ENCODE results near the gene ETNK1.

DNA sequence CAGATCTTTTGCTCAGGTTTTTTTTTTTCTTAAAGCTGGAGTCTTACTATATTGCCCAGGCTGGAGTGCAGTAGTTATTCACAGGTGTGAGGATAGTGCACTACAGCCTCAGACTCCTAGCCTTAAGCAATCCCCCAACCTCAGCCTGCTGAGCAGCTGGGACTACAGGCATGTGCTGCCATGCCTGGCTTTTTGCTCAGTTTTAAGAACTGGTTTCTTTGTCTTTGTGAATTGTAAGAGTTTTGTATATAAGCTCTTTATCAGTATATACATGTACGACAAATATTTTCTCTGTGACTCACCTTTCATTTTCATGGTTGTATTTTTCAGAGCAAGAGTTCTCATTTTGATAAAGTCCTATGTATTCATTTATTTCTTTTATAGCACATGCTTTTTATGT, 47.3 kb upstream of the ETNK1 start:
- TF ChIP-seq, protein P1, sequence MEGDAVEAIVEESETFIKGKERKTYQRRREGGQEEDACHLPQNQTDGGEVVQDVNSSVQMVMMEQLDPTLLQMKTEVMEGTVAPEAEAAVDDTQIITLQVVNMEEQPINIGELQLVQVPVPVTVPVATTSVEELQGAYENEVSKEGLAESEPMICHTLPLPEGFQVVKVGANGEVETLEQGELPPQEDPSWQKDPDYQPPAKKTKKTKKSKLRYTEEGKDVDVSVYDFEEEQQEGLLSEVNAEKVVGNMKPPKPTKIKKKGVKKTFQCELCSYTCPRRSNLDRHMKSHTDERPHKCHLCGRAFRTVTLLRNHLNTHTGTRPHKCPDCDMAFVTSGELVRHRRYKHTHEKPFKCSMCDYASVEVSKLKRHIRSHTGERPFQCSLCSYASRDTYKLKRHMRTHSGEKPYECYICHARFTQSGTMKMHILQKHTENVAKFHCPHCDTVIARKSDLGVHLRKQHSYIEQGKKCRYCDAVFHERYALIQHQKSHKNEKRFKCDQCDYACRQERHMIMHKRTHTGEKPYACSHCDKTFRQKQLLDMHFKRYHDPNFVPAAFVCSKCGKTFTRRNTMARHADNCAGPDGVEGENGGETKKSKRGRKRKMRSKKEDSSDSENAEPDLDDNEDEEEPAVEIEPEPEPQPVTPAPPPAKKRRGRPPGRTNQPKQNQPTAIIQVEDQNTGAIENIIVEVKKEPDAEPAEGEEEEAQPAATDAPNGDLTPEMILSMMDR (IDR thresholded peaks at IDR 0.05; ENCODE audit: low read depth, low read length) = no peak
- TF ChIP-seq POLR2A (IDR thresholded peaks at IDR 0.05; ENCODE audit: extremely low read depth, insufficient read length) = no peak

Measured in NB4 (cell line).